ENCODE data around the gene PLD3.
"Not testable (repeated sequence)": the region's sequence is repeated elsewhere in the genome, so short reads cannot be mapped to it uniquely, and the experiment has no call there.

The PLD3 gene

DNA sequence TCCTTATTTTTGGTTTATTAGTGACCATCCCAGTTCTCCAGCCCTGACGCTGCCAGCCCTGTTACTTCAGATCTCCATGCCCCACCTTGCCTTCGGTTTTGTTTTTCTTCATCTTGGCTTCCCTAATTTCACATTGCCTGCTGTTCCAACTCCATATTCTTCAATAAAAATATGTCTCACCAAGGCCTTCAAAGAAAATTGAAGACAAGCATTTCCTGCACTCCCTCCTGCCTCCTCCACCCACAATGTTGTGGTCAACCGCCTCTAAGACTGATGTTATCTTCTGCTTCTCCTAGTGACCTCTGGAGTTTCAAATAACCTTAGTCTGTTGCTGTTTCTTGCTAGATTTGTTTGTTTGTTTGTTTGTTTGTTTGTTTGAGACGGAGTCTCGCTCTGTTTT lies 14.6 kb downstream of the PLD3 start:
- DNase-seq (ENCODE audit: low spot score): no peak

DNA sequence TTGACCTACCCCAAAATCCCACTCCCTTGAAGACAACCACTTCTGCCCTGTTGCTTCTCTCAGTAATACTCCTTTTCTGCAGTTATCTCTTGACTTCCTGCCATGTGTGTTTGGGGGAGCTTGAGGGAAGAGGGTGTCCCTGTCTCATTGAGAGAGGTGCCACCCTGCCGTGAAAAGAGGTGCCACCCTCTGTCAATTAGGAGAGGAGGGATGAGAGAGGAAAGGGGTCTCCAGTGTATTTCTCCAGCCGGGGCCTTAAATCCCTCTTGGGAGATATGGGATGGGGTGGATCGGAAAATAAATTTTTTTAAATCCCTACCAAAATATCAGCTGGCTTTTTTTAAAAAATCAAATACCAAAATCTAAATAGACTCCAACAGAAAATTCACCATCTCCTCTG lies 16.5 kb downstream of the PLD3 start:
- no peak for DNase-seq (ENCODE audit: low spot score)

- DNase-seq (ENCODE audit: low spot score): peak; percentile 89
These were observed 17.3 kb downstream of the PLD3 start for GRCh38 chr19:40365613-40366401.

- no peak for DNase-seq (ENCODE audit: low spot score)
These were observed 18.4 kb downstream of the PLD3 start for GRCh38 chr19:40366697-40367561.

DNA sequence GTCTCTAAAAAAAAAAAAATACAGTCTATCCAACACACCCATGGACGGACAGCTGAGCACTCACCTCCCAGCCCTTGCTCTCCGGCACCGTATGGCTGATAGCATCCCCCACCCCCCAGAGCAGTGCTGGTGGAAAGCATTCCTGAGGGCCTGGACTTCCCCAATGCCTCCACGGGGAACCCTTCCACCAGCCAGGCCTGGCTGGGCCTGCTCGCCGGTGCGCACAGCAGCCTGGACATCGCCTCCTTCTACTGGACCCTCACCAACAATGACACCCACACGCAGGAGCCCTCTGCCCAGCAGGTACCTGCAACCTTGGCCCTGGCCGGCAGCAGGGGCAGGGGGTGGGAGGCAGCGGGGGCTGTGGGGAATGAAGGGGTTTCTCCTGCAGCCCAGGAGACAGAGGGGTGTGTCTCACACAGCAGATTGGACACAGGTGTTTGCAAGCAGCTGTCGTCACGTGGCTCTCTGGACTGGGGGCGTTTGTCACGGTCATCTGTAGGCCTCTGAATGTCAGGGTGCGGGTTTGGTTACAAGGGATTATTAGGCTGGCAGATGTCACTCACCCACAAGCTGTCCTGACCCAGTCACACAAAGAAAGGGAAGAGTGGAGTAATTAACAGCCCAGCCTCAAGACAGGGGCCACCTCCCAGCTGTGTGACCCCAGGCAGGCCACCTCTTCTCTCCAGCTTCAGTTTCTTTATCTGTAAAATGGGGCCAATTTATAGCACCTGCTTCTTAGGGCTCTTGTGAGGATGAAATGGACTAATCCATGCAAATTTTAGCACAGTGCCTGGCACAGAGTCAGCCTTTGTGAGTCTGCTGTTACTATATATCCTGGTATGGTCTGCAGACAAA lies 19.3 kb downstream of the PLD3 start:
- DNase-seq (ENCODE audit: low spot score): no peak

DNA sequence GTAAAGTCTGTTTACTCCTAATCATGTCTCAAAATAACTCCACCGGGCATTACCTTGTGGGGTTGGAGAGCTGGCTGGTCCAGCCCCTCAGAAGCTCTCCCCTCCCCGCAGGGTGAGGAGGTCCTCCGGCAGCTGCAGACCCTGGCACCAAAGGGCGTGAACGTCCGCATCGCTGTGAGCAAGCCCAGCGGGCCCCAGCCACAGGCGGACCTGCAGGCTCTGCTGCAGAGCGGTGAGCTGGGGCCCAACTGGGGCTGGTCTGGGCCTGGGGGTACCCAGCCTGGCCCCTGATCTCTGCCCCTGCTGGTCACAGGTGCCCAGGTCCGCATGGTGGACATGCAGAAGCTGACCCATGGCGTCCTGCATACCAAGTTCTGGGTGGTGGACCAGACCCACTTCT lies 21.3 kb downstream of the PLD3 start:
- DNase-seq (ENCODE audit: low spot score): no peak

DNA sequence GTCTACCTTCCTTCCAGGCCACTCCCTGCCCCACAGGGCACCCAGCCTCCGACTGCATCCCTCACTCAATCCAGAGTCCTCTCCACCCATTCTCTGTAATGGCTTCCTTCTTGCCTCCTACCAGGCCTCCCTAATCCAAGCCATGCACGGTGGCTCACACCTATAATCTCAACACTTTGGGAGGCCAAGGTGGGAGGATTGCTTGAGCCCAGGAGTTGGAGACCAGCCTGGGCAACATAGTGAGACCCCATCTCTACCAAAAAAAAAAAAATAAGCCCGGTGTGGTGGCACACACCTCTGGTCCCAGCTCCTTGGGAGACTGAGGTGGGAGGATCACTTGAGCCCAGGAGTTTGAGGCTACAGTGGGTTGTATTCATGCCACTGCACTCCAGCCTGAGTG lies 21.8 kb downstream of the PLD3 start:
- DNase-seq (ENCODE audit: low spot score): not testable (repeated sequence)

- no peak for DNase-seq (ENCODE audit: low spot score)
These were observed 22.7 kb downstream of the PLD3 start for GRCh38 chr19:40370997-40371801.

- no peak for DNase-seq (ENCODE audit: low spot score)
These were observed 23.3 kb downstream of the PLD3 start for GRCh38 chr19:40371802-40372122.

DNA sequence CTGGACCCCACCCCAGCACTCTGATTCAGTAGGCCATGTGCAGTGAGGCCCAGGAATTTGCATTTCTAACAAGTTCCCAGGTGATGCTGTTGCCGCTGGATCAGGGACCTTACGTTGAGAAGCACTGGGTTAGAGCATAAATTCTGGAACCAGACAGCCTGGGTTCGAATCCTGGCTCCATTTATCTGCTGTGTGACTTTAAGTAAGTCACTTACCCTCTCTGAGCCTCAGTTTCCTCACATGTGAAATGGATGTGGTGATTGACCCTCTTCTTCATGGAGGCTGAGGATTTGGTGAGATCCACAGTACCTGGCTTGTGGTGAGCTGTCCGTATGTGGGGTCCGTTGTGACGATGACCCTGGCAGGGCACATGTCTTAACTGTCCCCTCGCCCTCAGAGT lies 25.6 kb downstream of the PLD3 start:
- no peak for DNase-seq (ENCODE audit: low spot score)

GRCh38 chr19:40376286-40376862 lies 27.9 kb downstream of the PLD3 start:
- DNase-seq (ENCODE audit: low spot score): no peak

DNA sequence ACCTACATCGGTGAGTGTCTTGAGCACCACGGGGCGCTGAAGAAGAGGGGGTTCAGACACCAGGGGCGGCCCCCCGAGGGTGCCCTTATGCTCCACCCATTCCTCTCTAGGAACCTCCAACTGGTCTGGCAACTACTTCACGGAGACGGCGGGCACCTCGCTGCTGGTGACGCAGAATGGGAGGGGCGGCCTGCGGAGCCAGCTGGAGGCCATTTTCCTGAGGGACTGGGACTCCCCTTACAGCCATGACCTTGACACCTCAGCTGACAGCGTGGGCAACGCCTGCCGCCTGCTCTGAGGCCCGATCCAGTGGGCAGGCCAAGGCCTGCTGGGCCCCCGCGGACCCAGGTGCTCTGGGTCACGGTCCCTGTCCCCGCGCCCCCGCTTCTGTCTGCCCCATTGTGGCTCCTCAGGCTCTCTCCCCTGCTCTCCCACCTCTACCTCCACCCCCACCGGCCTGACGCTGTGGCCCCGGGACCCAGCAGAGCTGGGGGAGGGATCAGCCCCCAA lies 29.4 kb downstream of the PLD3 start:
- no peak for DNase-seq (ENCODE audit: low spot score)

DNA sequence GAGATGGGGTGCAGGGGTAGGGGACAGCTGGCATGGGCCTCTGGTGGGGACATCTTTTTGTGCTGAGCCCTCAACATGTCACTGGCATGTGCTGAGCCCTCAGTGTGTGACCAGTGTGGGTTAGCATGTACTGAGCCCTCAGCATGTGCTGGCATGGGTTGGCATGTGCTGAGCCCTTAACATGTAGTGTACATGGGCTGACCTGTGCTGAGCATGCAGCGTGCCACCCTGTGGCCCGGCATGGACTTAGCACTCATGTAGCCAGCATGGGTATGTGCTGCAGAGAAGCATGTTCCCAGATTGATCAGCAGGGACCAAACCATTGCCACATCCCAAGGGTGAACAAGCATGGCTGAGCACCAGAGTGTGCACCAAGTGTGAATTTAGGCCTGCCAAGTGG lies 30.0 kb downstream of the PLD3 start:
- DNase-seq (ENCODE audit: low spot score): no peak

DNA sequence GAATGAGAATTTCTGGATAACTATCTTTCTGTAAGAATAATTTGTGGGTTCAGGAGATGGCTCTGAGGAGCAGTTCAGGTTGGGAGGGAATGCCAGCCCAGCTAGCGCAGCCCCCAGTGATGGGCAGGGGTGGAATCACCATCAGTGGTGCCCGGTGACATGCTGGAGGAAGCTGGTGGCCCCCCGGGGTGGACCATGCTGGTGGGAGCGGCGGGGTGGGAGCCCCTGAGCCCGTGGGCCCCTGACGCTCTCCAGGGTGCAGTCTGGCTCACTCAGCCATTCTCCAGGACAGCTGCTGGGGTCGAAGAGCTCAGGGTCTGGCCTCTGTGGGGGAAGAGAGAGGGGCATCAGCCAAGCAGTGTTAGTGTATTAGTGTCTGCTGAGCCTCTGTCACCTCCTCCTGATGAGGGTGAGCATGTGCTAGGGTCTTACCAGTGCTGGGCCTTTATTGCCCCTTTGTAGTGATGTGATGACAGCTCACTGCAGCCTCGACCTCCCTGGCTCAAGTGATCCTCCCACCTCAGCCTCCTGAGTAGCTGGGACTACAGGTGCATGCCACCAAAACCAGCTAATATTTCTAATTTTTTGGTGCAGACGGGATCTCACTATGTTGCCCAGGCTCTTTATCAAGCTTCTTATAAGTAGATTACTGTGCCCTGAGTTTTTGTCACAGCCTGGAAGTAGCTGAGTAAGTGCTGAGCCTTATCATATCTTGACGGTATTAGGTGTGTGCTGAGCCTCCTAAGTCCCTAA lies 31.1 kb downstream of the PLD3 start:
- no peak for DNase-seq (ENCODE audit: low spot score)

DNA sequence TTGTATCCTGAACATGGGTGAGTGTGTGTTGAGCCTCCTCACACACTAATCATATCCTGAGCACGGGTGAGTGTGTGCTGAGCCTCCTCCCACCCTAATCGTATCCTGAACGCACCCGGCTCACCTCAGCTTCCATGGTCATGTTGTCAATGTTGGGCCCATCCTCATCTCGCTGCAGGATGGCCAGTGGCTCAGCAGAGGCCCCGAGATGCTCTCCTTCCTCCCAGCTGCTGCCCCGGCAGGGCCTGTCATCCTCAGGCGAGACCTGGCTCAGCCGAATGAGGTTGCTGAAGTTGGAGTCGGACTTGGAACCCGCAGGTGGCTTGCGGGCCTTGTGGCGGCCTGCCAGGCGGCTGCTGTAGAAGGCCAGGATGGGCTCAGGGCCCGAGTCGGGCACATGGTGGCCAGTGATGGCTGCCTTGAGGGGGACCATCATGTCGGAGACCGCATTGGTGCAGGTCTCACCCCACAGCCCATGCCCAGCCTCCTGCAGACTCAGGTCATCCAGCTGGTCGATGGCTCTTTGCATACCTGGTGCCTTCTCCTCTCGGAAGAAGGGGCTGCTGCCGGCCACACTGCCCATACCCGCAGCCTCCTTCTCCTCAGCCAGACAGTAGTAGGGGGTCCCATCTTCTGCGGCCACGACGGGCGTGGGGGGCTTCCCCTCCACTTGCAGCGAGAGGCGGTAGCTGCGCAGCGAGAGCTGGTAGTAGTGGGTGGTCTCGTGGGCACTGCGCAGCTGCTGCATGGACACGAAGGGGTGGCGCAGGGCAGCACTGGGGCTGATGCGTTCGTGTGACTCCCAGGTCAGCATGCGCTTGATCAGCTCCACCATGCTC lies 31.9 kb downstream of the PLD3 start:
- no peak for DNase-seq (ENCODE audit: low spot score)

GRCh38 chr19:40381321-40381720 lies 32.8 kb downstream of the PLD3 start:
- no peak for DNase-seq (ENCODE audit: low spot score)

DNA sequence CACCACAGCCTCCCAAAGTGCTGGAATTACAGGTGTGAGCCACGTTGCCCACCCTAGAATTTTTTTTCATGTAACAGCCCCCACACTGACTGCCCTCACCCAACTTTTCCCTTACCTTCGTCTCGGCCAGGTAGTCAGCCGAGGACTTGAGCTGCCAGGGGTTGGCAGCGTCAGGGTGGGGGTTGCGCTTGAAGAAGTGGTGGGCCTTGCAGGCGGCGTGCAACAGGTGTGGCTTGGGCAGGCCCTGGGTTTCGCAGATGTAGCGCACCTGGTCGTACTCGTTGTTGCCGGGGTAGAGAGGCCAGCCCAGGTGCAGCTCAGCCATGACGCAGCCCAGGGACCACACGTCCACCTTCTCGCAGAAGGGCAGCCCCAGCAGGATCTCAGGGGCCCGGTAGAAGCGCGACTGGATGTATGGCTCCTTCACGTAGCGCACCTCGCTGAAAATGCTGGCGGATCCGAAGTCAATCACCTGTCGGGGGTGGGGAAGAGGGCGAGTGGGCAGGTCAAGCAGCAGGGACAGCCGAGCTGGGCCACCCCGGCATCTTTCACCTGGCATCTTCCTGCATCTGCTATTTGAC lies 35.3 kb downstream of the PLD3 start:
- no peak for DNase-seq (ENCODE audit: low spot score)

GRCh38 chr19:40387155-40387554 lies 38.7 kb downstream of the PLD3 start:
- no peak for DNase-seq (ENCODE audit: low spot score)

- no peak for DNase-seq (ENCODE audit: low spot score)
These were observed 40.0 kb downstream of the PLD3 start for GRCh38 chr19:40388481-40388880.

Data from AG08395 (cell line).